ENCODE results near the gene PCDH15.

DNA sequence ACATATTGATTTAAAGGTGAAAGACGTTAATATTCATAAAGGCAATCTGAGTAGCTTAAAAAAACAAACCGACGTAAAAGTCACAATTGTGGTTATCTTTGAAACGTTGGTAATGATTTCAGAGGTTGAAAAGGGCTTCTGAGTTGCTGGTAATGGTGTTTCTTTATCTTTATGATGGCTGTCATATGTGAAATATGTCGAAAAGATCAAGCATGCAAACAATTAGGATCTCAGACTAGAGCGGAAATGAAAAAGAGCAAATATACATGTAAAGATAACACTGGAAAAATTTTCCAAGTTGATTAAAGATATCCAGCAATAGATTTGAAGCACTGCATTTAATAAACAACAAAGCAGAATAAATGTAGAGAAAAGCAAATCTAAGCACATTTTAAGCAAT is 1030.1 kb downstream of the PCDH15 start:
- no peak for TF ChIP-seq CTCF (conservative IDR thresholded peaks at IDR 0.05; ENCODE audit: low read length)
- TF ChIP-seq EZH2phosphoT487 (IDR thresholded peaks at IDR 0.05; ENCODE audit: borderline replicate concordance, low read depth, low read length), result no peak

All from OCI-LY7 (cell line).